Esophagus squamous epithelium (tissue), 4 donors: ENCODE data around the gene DISP3.

Experiments used
- POLR2A ChIP-seq, 4 donors: fragments of 450-650 bp; IDR thresholded peaks; one replicate each; pipeline ENCODE4 v1.6.1; 2017; ENCODE audit warnings: antibody characterized with exemption in 4 of 4, mild to moderate bottlenecking in 4 of 4, moderate library complexity in 3 of 4
- TF ChIP-seq, protein P1 (sequence below), 6 experiments: fragments of 450-650 bp in 4 of 6; fragments of 200-600 bp in 2 of 6; sonication (generic) in 2 of 6; IDR thresholded peaks; one replicate each; pipeline ENCODE4 v1.5.1; 2016 to 2019; ENCODE audit warnings: antibody characterized with exemption in 6 of 6, mild to moderate bottlenecking in 4 of 6, moderate library complexity in 4 of 6

DNA sequence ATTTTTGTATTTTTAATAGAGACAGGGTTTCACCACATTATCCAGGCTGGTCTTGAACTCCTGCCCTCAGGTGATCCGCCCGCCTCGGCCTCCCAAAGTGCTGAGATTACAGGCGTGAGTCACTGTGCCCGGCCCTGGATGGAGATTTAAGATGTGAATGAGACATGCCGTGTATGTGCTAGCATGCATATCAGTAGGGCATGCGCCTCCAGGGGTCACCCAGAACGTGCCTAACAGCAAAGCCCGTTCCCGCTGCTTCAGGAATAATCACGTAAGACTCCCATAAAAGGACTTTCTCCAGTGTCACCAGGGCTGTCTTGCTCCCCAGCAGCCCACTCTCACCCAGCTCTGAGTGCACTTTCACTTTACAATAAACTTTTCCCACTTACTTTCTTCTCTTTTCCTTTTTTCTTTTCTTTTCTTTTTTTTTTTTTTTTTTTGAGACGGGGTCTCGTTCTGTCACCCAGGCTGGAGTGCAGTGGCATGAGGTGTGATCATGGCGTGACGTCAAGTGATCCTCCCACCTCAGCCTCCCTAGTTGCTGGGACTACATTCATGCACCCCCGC, 46.9 kb upstream of the DISP3 start:
- TF ChIP-seq, protein P1, sequence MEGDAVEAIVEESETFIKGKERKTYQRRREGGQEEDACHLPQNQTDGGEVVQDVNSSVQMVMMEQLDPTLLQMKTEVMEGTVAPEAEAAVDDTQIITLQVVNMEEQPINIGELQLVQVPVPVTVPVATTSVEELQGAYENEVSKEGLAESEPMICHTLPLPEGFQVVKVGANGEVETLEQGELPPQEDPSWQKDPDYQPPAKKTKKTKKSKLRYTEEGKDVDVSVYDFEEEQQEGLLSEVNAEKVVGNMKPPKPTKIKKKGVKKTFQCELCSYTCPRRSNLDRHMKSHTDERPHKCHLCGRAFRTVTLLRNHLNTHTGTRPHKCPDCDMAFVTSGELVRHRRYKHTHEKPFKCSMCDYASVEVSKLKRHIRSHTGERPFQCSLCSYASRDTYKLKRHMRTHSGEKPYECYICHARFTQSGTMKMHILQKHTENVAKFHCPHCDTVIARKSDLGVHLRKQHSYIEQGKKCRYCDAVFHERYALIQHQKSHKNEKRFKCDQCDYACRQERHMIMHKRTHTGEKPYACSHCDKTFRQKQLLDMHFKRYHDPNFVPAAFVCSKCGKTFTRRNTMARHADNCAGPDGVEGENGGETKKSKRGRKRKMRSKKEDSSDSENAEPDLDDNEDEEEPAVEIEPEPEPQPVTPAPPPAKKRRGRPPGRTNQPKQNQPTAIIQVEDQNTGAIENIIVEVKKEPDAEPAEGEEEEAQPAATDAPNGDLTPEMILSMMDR (IDR thresholded peaks at IDR 0.05) = no peak
- TF ChIP-seq POLR2A (IDR thresholded peaks at IDR 0.05) = no peak
